HepG2 (cell line): ENCODE data around the gene GRM6. TPM values are rescaled to one million over a fixed set of nuclear protein-coding genes. Genes with fewer than 3 reads are reported as not detected.

Experiments used
- ATAC-seq: fragments of 200-7000 bp; cut with Tn5 transposase; 3 replicates; pipeline ENCODE4 v1.9.1; 2020; ENCODE audit warnings: mild to moderate bottlenecking, moderate library complexity
- Bru-seq: library from RNA; stranded (reverse); fragments of 400-500 nt; gene quantifications from one replicate; lab custom pipeline; 2021; lab: Mats Ljungman, UMichigan
- BruChase-seq, 2 experiments: library from RNA; stranded (reverse); fragments of 400-500 nt; gene quantifications; one replicate each; lab custom pipeline; 2021; lab: Mats Ljungman, UMichigan
- BruUV-seq: library from RNA; stranded (reverse); fragments of 400-500 nt; replicated peaks from 2 replicates; lab custom pipeline; 2021; lab: Mats Ljungman, UMichigan
- CTCF ChIA-PET: fragments of 300-600 bp; formaldehyde crosslinking; extraction: SDS; loops from one replicate; lab custom pipeline; 2021; ENCODE audit warnings: low total read pairs, inconsistent platforms, low intra/inter-chr PET ratio; lab: Yijun Ruan, JAX
- POLR2A ChIA-PET: fragments of 350-600 bp; sonication (Branson Sonifier 250); formaldehyde crosslinking; loops from one replicate; lab custom pipeline; 2020; ENCODE audit warnings: antibody characterized with exemption, inconsistent platforms; lab: Yijun Ruan, JAX
- DNase-seq: peaks from one replicate; pipeline ENCODE4 v3.0.0-alpha.2; 2015; ENCODE audit warnings: low spot score
- FAIRE-seq: peaks from 3 replicates; lab custom pipeline; 2011; peaks lifted over from hg19 to GRCh38; lab: Jason Lieb, UNC
- H2AFZ ChIP-seq: one replicate; pipeline ENCODE4 v1.6.1; 2011; ENCODE audit warnings: low read length, inconsistent platforms
- H3K27ac ChIP-seq: fragments of 300-600 bp; 3 replicates; pipeline ENCODE4 v1.8.0; 2011; ENCODE audit warnings: mixed run types, mild to moderate bottlenecking, mixed read lengths, low read length, inconsistent platforms; ENCODE audit not compliant: insufficient read depth; ENCODE audit errors: extremely low read length
- H3K27me3 ChIP-seq, 2 experiments: fragments of 200-600 bp in 1 of 2; 2 replicates in 1 of 2; 3 replicates in 1 of 2; pipeline versions ENCODE4 v1.6.0 to v1.8.0; 2011; ENCODE audit warnings: low read length in 2 of 2, mild to moderate bottlenecking in 2 of 2, moderate library complexity in 2 of 2, inconsistent platforms in 1 of 2; ENCODE audit not compliant: insufficient read depth in 2 of 2, control insufficient read depth in 1 of 2
- H3K36me3 ChIP-seq, 2 experiments: fragments of 200-600 bp in 1 of 2; replicated peaks in 1 of 2; 2 replicates in 1 of 2; 3 replicates in 1 of 2; pipeline versions ENCODE4 v1.5.1 to v1.8.0; 2011; ENCODE audit warnings: low read length in 2 of 2, inconsistent platforms in 1 of 2; ENCODE audit not compliant: insufficient read depth in 2 of 2, control insufficient read depth in 1 of 2
- H3K4me1 ChIP-seq: 2 replicates; pipeline ENCODE4 v1.5.1; 2012; ENCODE audit warnings: low read length, inconsistent platforms; ENCODE audit not compliant: insufficient read depth
- H3K4me2 ChIP-seq: 2 replicates; pipeline ENCODE4 v1.6.0; 2011; ENCODE audit warnings: low read depth, low read length, inconsistent platforms
- H3K4me3 ChIP-seq, 3 experiments: fragments of 200-600 bp in 1 of 3; sonication (generic), shearing (Covaris generic) in 1 of 3; replicated peaks in 1 of 3; 2 replicates each; pipeline ENCODE4 v1.5.1; 2011 to 2016; ENCODE audit warnings: low read length in 3 of 3, inconsistent platforms in 2 of 3, low read depth in 2 of 3, mild to moderate bottlenecking in 2 of 3, control low read depth in 1 of 3, mixed read lengths in 1 of 3; ENCODE audit not compliant: insufficient read depth in 1 of 3
- H3K79me2 ChIP-seq: one replicate; pipeline ENCODE4 v1.6.1; 2011; ENCODE audit warnings: low read length, inconsistent platforms; ENCODE audit not compliant: insufficient read depth
- H3K9ac ChIP-seq: 2 replicates; pipeline ENCODE4 v1.6.0; 2011; ENCODE audit warnings: mild to moderate bottlenecking, low read depth, low read length, inconsistent platforms; ENCODE audit not compliant: insufficient read depth
- H3K9me3 ChIP-seq: 2 replicates; pipeline ENCODE4 v1.5.1; 2012; ENCODE audit warnings: mild to moderate bottlenecking, low read length
- H4K20me1 ChIP-seq: 2 replicates; pipeline ENCODE4 v1.6.0; 2011; ENCODE audit warnings: inconsistent platforms, mild to moderate bottlenecking, low read length, moderate library complexity; ENCODE audit not compliant: insufficient read depth
- AHDC1 ChIP-seq: sonication (generic); formaldehyde crosslinking; IDR thresholded peaks from 2 replicates; pipeline ENCODE4 v1.5.1; 2020; ENCODE audit warnings: mild to moderate bottlenecking, missing genetic modification reagents, borderline replicate concordance
- KDM5A ChIP-seq: fragments of 200-600 bp; sonication (generic); IDR thresholded peaks from 2 replicates; pipeline ENCODE4 v1.7.0; 2018; ENCODE audit warnings: antibody characterized with exemption, mild to moderate bottlenecking, low read length, borderline replicate concordance
- RAD51 ChIP-seq: fragments of 450-650 bp; IDR thresholded peaks from 2 replicates; pipeline ENCODE4 v1.6.1; 2016; ENCODE audit warnings: borderline replicate concordance
- SP5 ChIP-seq: IDR thresholded peaks from 2 replicates; pipeline ENCODE4 v1.6.1; 2016; ENCODE audit warnings: low read depth, borderline replicate concordance
- ZNF549 ChIP-seq: sonication (generic); formaldehyde crosslinking; IDR thresholded peaks from 2 replicates; pipeline ENCODE4 v1.5.0; 2020; ENCODE audit warnings: missing genetic modification reagents
- ZNF709 ChIP-seq: sonication (generic); formaldehyde crosslinking; IDR thresholded peaks from 2 replicates; pipeline ENCODE4 v1.5.0; 2020; ENCODE audit warnings: mild to moderate bottlenecking, missing genetic modification reagents
- WGBS: methylation state at CpG from one replicate; pipeline ENCODE4 v1.1.6; 2017; ENCODE audit warnings: low lambda C conversion rate; 5-methylcytosine and 5-hydroxymethylcytosine counted together
- in situ Hi-C: cut with HindIII; loops from 2 replicates; pipeline ENCODE4 v1.10.0; 2017; ENCODE audit warnings: low pct_unique_long_range_greater_than_20kb; ENCODE audit not compliant: extremely low pct_ligation_motif_present
- intact Hi-C: fragments of 100-400 bp; cut with micrococcal nuclease; formaldehyde crosslinking; loops from one replicate; pipeline ENCODE4 v1.10.0; 2022; ENCODE audit not compliant: unreplicated experiment
- long read RNA-seq, 2 experiments: library from RNA in 1 of 2; library from polyadenylated mRNA in 1 of 2; stranded (forward) in 1 of 2; unstranded in 1 of 2; transcript quantifications; one replicate each; pipeline ENCODE4 v2.0.0, GENCODE V29; 2019 to 2022
- polyA minus RNA-seq, 3 experiments: library from RNA; depleted of rRNA, polyadenylated mRNA; stranded (reverse); fragments of >200 nt; gene quantifications; 2 replicates each; pipeline ENCODE4 v1.2.3, GENCODE V29; 2011; ENCODE audit warnings: low replicate concordance in 1 of 3
- polyA plus RNA-seq, 8 experiments: library from polyadenylated mRNA; depleted of rRNA in 3 of 8; stranded (reverse) in 7 of 8; unstranded in 1 of 8; fragments of >200 nt; fragmentation: Illumina TruSeq in 4 of 8; extraction: Trizol in 4 of 8; gene quantifications; 2 replicates each; pipeline versions ENCODE4 v1.2.1 to v1.2.3, GENCODE V29; 2011 to 2016; ENCODE audit warnings: low read depth in 4 of 8, missing spikeins in 1 of 8, mixed read lengths in 1 of 8; ENCODE audit not compliant: insufficient read depth in 1 of 8
- total RNA-seq, 5 experiments: library from RNA; depleted of rRNA; stranded (reverse); fragments of >200 nt; fragmentation: Illumina TruSeq; extraction: Trizol; gene quantifications; 2 replicates each; pipeline ENCODE4 v1.2.3, GENCODE V29; 2016; ENCODE audit warnings: low read depth in 1 of 5

GRM6 gene
- not detected in 2 replicates for total RNA-seq (2016; rRNA removed; fragmentation: Illumina TruSeq; extraction: Trizol)
- not detected in 2 replicates for total RNA-seq (2016; cell fraction: cytosol; rRNA removed; fragmentation: Illumina TruSeq; extraction: Trizol; ENCODE audit: low read depth)
- not detected in 2 replicates for total RNA-seq (2016; cell fraction: insoluble cytoplasmic fraction; rRNA removed; fragmentation: Illumina TruSeq; extraction: Trizol)
- not detected in 2 replicates for total RNA-seq (2016; cell fraction: membrane; rRNA removed; fragmentation: Illumina TruSeq; extraction: Trizol)
- not detected in 2 replicates for total RNA-seq (2016; cell fraction: nucleus; rRNA removed; fragmentation: Illumina TruSeq; extraction: Trizol)
- polyA plus RNA-seq (2011; rRNA removed) = not detected in 2 replicates
- polyA plus RNA-seq (2011; cell fraction: cytosol; rRNA removed) = not detected in 2 replicates
- polyA plus RNA-seq (2011; cell fraction: nucleus; rRNA removed) = not detected in 2 replicates
- not detected in 2 replicates for polyA plus RNA-seq (2012)
- polyA plus RNA-seq (2016; cell fraction: cytosol; fragmentation: Illumina TruSeq; extraction: Trizol; ENCODE audit: low read depth) = not detected in 2 replicates
- not detected in 2 replicates for polyA plus RNA-seq (2016; cell fraction: insoluble cytoplasmic fraction; fragmentation: Illumina TruSeq; extraction: Trizol; ENCODE audit: low read depth)
- not detected in 2 replicates for polyA plus RNA-seq (2016; cell fraction: membrane; fragmentation: Illumina TruSeq; extraction: Trizol; ENCODE audit: low read depth)
- polyA plus RNA-seq (2016; cell fraction: nucleus; fragmentation: Illumina TruSeq; extraction: Trizol; ENCODE audit: insufficient read depth, low read depth) = not detected in 2 replicates
- not detected in 2 replicates for polyA minus RNA-seq (2011; rRNA and poly(A)+ RNA removed; ENCODE audit: low replicate concordance)
- polyA minus RNA-seq (2011; cell fraction: cytosol; rRNA and poly(A)+ RNA removed) = not detected in 2 replicates
- polyA minus RNA-seq (2011; cell fraction: nucleus; rRNA and poly(A)+ RNA removed) = not detected in 2 replicates
- not detected for Bru-seq, nascent RNA
- BruChase-seq, experiment 1, labeled RNA remaining after a 6-hour chase = not detected
- BruChase-seq, experiment 2, labeled RNA remaining after a 2-hour chase = not detected
- long read RNA-seq, experiment 1 = 0 reads
- long read RNA-seq, experiment 2 = 0 reads

- Histone ChIP-seq H3K4me3 (no peak within 1 kb of the TSS), H3K9ac (no peak within 1 kb of the TSS), H3K79me2 (no peaks in the 10 kb centered on the region), H4K20me1 (no peaks in the 10 kb centered on the region), H3K27me3 (no peaks in the 10 kb centered on the region; a peak in 1 of 5 replicates), H2AFZ (no peak within 1 kb of the TSS), H3K4me2 (no peak within 1 kb of the TSS), H3K4me1 (no peaks in the 10 kb centered on the region), H3K9me3 (peaks cover 5% of the 10 kb centered on the region; the same call in 1 of the 2 replicates), H3K27ac (no peak within 1 kb of the TSS), H3K36me3 (no peaks in the 10 kb centered on the region)
- POLR2A ChIA-PET = no interaction called here
- FAIRE-seq (no peak), DNase-seq (no peak), ATAC-seq (no peak)
- 92% methylated on average over 74 of the region's 97 CpGs for WGBS
- no peak for TF ChIP-seq ZNF709 (CRISPR knock-in tag)
- no peak for TF ChIP-seq KDM5A
- TF ChIP-seq SP5 = no peak
- TF ChIP-seq ZNF549 (CRISPR knock-in tag) = no peak
- no peak for TF ChIP-seq AHDC1 (CRISPR knock-in tag)
- no peak for TF ChIP-seq RAD51
- in situ Hi-C loops (no loop called here), intact Hi-C loops (no loop called here)
- no TSS peak for BruUV-seq
- CTCF ChIA-PET = no interaction called here
These were observed at the start of gene GRM6 for GRCh38 chr5:178994580-178995340. Gene GRM6 (minus strand): TSS chr5:178995320. CDS start chr5:178994944, 376 bp downstream.
